K562 (cell line): ENCODE results near the gene AGAP1. TPM values are rescaled to one million over a fixed set of nuclear protein-coding genes. Genes with fewer than 3 reads are reported as not detected.

Experiments used
- ATAC-seq: fragments of 200-7000 bp; cut with Tn5 transposase; 3 replicates; pipeline ENCODE4 v1.9.1; 2020; ENCODE audit warnings: moderate library complexity
- BruUV-seq: library from RNA; stranded (reverse); fragments of 400-500 nt; replicated peaks from 2 replicates; lab custom pipeline; 2021; lab: Mats Ljungman, UMichigan
- CTCF ChIA-PET: fragments of 300-600 bp; formaldehyde crosslinking; extraction: SDS; loops from one replicate; lab custom pipeline; 2021; ENCODE audit warnings: low intra/inter-chr PET ratio; lab: Yijun Ruan, JAX
- POLR2A ChIA-PET: fragments of 300-600, 350-650 bp; sonication (Branson Sonifier 250); formaldehyde crosslinking; extraction: SDS; loops from one replicate; lab custom pipeline; 2021; ENCODE audit warnings: antibody characterized with exemption, inconsistent platforms; lab: Yijun Ruan, JAX
- DNase-seq, 4 experiments: peaks; one replicate each; pipeline versions ENCODE4 v3.0.0 to v3.0.0-alpha.2; 2011 to 2018; ENCODE audit warnings: low spot score in 3 of 4, mixed read lengths in 3 of 4; ENCODE audit errors: extremely low read depth in 1 of 4
- FAIRE-seq: peaks from 2 replicates; lab custom pipeline; 2011; peaks lifted over from hg19 to GRCh38; lab: Jason Lieb, UNC
- H2AFZ ChIP-seq: 2 replicates; pipeline ENCODE4 v1.6.0; 2011; ENCODE audit warnings: low read depth, low read length, control low read depth, inconsistent platforms
- H3K27ac ChIP-seq: fragments of 200-600 bp; 3 replicates; pipeline ENCODE4 v1.8.0; 2011; ENCODE audit warnings: low read depth, mild to moderate bottlenecking, control low read depth, inconsistent platforms, low read length, moderate library complexity, mixed read lengths; ENCODE audit errors: extremely low read depth
- H3K27me3 ChIP-seq, 2 experiments: fragments of 300-600 bp in 1 of 2; 2 replicates in 1 of 2; 3 replicates in 1 of 2; pipeline versions ENCODE4 v1.6.0 to v1.8.0; 2011; ENCODE audit warnings: inconsistent platforms in 2 of 2, low read length in 2 of 2, mild to moderate bottlenecking in 1 of 2, mixed read lengths in 1 of 2, moderate library complexity in 1 of 2; ENCODE audit not compliant: control insufficient read depth in 2 of 2, insufficient read depth in 2 of 2
- H3K36me3 ChIP-seq: fragments of 300-600 bp; 3 replicates; pipeline ENCODE4 v1.8.0; 2011; ENCODE audit warnings: mild to moderate bottlenecking, low read length, inconsistent platforms; ENCODE audit not compliant: control insufficient read depth, insufficient read depth
- H3K4me1 ChIP-seq, 2 experiments: fragments of 200-600 bp in 1 of 2; replicated peaks in 1 of 2; 2 replicates in 1 of 2; 3 replicates in 1 of 2; pipeline versions ENCODE4 v1.5.1 to v1.8.0; 2011; ENCODE audit warnings: inconsistent platforms in 2 of 2, low read length in 2 of 2, mild to moderate bottlenecking in 1 of 2, mixed read lengths in 1 of 2, moderate library complexity in 1 of 2; ENCODE audit not compliant: control insufficient read depth in 2 of 2, insufficient read depth in 2 of 2
- H3K4me2 ChIP-seq: 2 replicates; pipeline ENCODE4 v1.6.1; 2011; ENCODE audit warnings: low read length, control low read depth, inconsistent platforms, mixed read lengths; ENCODE audit not compliant: insufficient read depth
- H3K4me3 ChIP-seq: fragments of 200-600 bp; sonication (generic), shearing (Covaris generic); 2 replicates; pipeline ENCODE4 v1.5.1; 2016; ENCODE audit warnings: control low read depth, inconsistent platforms
- H3K79me2 ChIP-seq: fragments of 200-600 bp; 3 replicates; pipeline ENCODE4 v1.8.0; 2011; ENCODE audit warnings: low read length, inconsistent platforms; ENCODE audit not compliant: control insufficient read depth, insufficient read depth
- H3K9ac ChIP-seq, 2 experiments: 2 replicates each; pipeline versions ENCODE4 v1.6.0 to v1.6.1; 2011; ENCODE audit warnings: low read depth in 2 of 2, low read length in 2 of 2, control low read depth in 1 of 2, inconsistent platforms in 1 of 2, mild to moderate bottlenecking in 1 of 2, mixed read lengths in 1 of 2; ENCODE audit not compliant: insufficient read depth in 1 of 2
- H3K9me1 ChIP-seq: one replicate; pipeline ENCODE4 v1.6.0; 2011; ENCODE audit warnings: inconsistent platforms, mild to moderate bottlenecking, low read length, moderate library complexity; ENCODE audit not compliant: control insufficient read depth, insufficient read depth
- H3K9me3 ChIP-seq: replicated peaks from 2 replicates; pipeline ENCODE4 v1.5.1; 2011; ENCODE audit warnings: low read depth, low read length, inconsistent platforms; ENCODE audit not compliant: control insufficient read depth, insufficient read depth
- H4K20me1 ChIP-seq: replicated peaks from 2 replicates; pipeline ENCODE4 v1.6.1; 2011; ENCODE audit warnings: low read length, inconsistent platforms, mixed read lengths; ENCODE audit not compliant: control insufficient read depth, insufficient read depth
- CBX5 ChIP-seq: IDR thresholded peaks from 2 replicates; pipeline ENCODE4 v1.6.1; 2014; ENCODE audit warnings: low read depth, borderline replicate concordance
- CTCF ChIP-seq, 3 experiments: IDR thresholded peaks in 2 of 3; conservative IDR thresholded peaks in 1 of 3; 2 replicates each; pipeline ENCODE4 v1.5.1; 2011 to 2012; ENCODE audit warnings: low read length in 3 of 3, mild to moderate bottlenecking in 3 of 3, control low read depth in 2 of 3, improper control_type of control experiment in 1 of 3, inconsistent platforms in 1 of 3, low read depth in 1 of 3, mixed read lengths in 1 of 3, moderate library complexity in 1 of 3; ENCODE audit not compliant: insufficient read depth in 2 of 3
- NR3C1 ChIP-seq: sonication (generic); formaldehyde crosslinking; IDR thresholded peaks from 2 replicates; pipeline ENCODE4 v1.8.1; 2022; ENCODE audit warnings: missing genetic modification reagents
- WGBS: fragments of 100-300 bp; shearing (Covaris generic); methylation state at CpG from one replicate; pipeline ENCODE4 v1.1.6; 2016; ENCODE audit warnings: low coverage, mixed read lengths; ENCODE audit not compliant: insufficient coverage; ENCODE audit errors: missing lambda C conversion rate; 5-methylcytosine and 5-hydroxymethylcytosine counted together
- in situ Hi-C: fragments of 300-500 bp; cut with MboI; formaldehyde crosslinking; loops from 4 replicates; pipeline ENCODE4 v1.15.0; 2018; ENCODE audit warnings: inconsistent platforms, mixed read lengths
- intact Hi-C: fragments of 100-400 bp; cut with micrococcal nuclease; formaldehyde crosslinking; loops from 2 replicates; pipeline ENCODE4 v1.14.2; 2022
- polyA plus RNA-seq, 8 experiments: library from polyadenylated mRNA; depleted of rRNA in 4 of 8; stranded (reverse) in 5 of 8; unstranded in 3 of 8; fragments of >200 nt; fragmentation: Nextera tagmentation in 2 of 8; fragmentation: Illumina TruSeq in 1 of 8; extraction: Ambion mirVana in 2 of 8; extraction: Trizol in 1 of 8; gene quantifications; 2 replicates each; pipeline versions ENCODE4 v1.2.1 to v1.2.3, GENCODE V29; 2011 to 2014; ENCODE audit warnings: inconsistent platforms in 1 of 8, missing spikeins in 1 of 8
- total RNA-seq, 7 experiments: library from RNA; depleted of rRNA in 6 of 7; stranded (reverse); fragments of >200 nt in 6 of 7; fragmentation: Illumina TruSeq in 2 of 7; extraction: Trizol in 2 of 7; gene quantifications; 2 replicates each; pipeline versions ENCODE4 v1.2.1 to v1.2.3, GENCODE V29; 2011 to 2021; ENCODE audit warnings: low replicate concordance in 1 of 7
- TF ChIP-seq, protein P1 (sequence below): fragments of 250-450 bp; sonication (Bioruptor Pico); IDR thresholded peaks from 2 replicates; pipeline ENCODE4 v1.8.0; 2021; ENCODE audit warnings: mild to moderate bottlenecking, moderate library complexity
- TF ChIP-seq, protein P2 (sequence below): sonication (generic); formaldehyde crosslinking; IDR thresholded peaks from 2 replicates; pipeline ENCODE4 v1.8.1; 2022; ENCODE audit warnings: missing genetic modification reagents

AGAP1 gene
- total and polyA plus RNA-seq, 9 of the 15 experiments (the other 6 are each of a cell fraction or from before 2014, with no cell fraction given): 1.3 to 24.0 (median 10.6) TPM

DNA sequence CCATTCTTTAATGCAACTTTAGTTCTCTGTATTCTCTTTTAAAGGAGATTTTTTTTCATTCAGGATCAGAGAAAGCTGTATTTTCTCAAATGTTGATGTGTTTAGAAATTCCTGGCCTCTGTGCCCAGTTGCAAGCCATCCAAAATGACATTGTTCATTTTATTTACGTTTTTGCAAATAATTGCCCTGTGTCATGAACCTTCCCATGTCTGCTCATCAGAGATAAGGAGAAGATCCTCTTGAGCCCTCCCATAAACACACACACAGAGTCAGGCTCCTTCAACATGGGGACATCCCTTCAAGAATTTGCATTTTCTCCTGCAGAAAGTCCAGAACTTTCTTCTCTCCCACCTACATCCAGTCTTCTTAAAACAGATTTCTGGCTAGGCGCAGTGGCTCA, 415.5 kb downstream of the AGAP1 start (continued):
- TF ChIP-seq NR3C1 (CRISPR knock-in tag): no peak
- TF ChIP-seq, protein P1, sequence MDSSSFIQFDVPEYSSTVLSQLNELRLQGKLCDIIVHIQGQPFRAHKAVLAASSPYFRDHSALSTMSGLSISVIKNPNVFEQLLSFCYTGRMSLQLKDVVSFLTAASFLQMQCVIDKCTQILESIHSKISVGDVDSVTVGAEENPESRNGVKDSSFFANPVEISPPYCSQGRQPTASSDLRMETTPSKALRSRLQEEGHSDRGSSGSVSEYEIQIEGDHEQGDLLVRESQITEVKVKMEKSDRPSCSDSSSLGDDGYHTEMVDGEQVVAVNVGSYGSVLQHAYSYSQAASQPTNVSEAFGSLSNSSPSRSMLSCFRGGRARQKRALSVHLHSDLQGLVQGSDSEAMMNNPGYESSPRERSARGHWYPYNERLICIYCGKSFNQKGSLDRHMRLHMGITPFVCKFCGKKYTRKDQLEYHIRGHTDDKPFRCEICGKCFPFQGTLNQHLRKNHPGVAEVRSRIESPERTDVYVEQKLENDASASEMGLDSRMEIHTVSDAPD: no peak

DNA sequence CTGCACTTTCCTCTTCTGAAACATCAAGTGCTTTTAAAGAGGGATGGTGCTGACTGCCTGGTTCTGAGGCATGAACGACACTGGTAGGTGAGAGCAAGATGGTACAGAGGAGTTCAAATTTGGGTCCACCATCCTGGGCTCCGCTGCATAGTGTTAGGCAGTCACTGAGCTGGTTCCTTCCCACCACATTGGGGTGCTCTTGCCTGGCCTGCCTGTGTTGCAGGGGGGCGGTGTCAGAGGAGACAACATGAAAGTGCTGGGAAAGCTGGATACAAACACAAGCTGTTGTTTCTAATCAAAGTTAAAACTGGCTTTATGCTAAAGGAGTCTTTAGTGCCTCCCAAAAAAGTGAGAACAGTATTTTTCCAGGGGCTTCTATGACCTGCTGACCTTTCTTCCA, 416.2 kb downstream of the AGAP1 start:
- no peak overlapping the region for H3K4me2 ChIP-seq
- FAIRE-seq: no peak
- DNase-seq: peak in 2 of 4 experiments; percentile 11 to 13
- TF ChIP-seq CTCF (IDR thresholded peaks at IDR 0.05 in 2 of 3, conservative IDR thresholded peaks at IDR 0.05 in 1 of 3; ENCODE audit: insufficient read depth in 2 of 3, low read depth in 1 of 3, low read length in 3 of 3): 0 out of 6 replicates have a peak, but pooled peaks of 2 of the 3 experiments have one; percentile 3 to 12
- no peak for TF ChIP-seq CBX5
- TF ChIP-seq, protein P2, sequence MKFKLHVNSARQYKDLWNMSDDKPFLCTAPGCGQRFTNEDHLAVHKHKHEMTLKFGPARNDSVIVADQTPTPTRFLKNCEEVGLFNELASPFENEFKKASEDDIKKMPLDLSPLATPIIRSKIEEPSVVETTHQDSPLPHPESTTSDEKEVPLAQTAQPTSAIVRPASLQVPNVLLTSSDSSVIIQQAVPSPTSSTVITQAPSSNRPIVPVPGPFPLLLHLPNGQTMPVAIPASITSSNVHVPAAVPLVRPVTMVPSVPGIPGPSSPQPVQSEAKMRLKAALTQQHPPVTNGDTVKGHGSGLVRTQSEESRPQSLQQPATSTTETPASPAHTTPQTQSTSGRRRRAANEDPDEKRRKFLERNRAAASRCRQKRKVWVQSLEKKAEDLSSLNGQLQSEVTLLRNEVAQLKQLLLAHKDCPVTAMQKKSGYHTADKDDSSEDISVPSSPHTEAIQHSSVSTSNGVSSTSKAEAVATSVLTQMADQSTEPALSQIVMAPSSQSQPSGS (CRISPR knock-in tag): no peak
- ChIA-PET CTCF (no interaction called here), POLR2A (interaction anchor here (0.6 to 0.8 kb wide), 4 partner anchors 16 to 1047 kb away, joined by 3 to 4 read pairs (median 4); no protein-coding TSS in a partner anchor)
- no peaks in the 10 kb centered on the region for H3K79me2 ChIP-seq
- H3K4me1 ChIP-seq: peaks cover 18 to 20% of the 10 kb centered on the region in 2 experiments; a peak in 4 of 5 replicates
- no peaks in the 10 kb centered on the region for H3K27me3 ChIP-seq
- no peak overlapping the region for H3K4me3 ChIP-seq
- H2AFZ ChIP-seq: no peak overlapping the region
- H3K9me1 ChIP-seq: no peaks in the 10 kb centered on the region
- in situ Hi-C loops (no loop called here), intact Hi-C loops (no loop called here)
- peak; percentile 53; the same call in 2 of the 3 replicates for ATAC-seq
- peak overlapping the region; percentile 45; the same call in 1 of the 3 replicates for H3K27ac ChIP-seq
- no peaks in the 10 kb centered on the region for H3K9me3 ChIP-seq
- WGBS: 87% methylated on average over 3 of the region's 3 CpGs
- H3K36me3 ChIP-seq: peaks cover 18% of the 10 kb centered on the region; the same call in 2 of the 3 replicates
- H3K9ac ChIP-seq: 0 out of 4 replicates have a peak overlapping the region, but pooled peaks of 1 of the 2 experiments have one; percentile 68
- H4K20me1 ChIP-seq: no peaks in the 10 kb centered on the region; the same call in 1 of the 2 replicates
- no TSS peak for BruUV-seq
